Left lung (tissue), 10 donors: ENCODE results near the gene STIM2. TPM values are rescaled to one million over a fixed set of nuclear protein-coding genes. Genes with fewer than 3 reads are reported as not detected.

Source experiments
- ATAC-seq: fragments of 200-7000 bp; cut with Tn5 transposase; one replicate; pipeline ENCODE4 v1.9.1; 2020; ENCODE audit warnings: moderate library complexity
- DNase-seq, 4 donors: peaks; one replicate each; pipeline ENCODE4 v3.0.0-alpha.2; 2013 to 2020
- H3K27ac ChIP-seq, 2 donors: fragments of 200-600 bp; sonication (generic) in 1 of 2; one replicate each; pipeline versions ENCODE4 v1.5.0 to v1.8.0; 2020 to 2021
- H3K27me3 ChIP-seq, 2 donors: fragments of 200-600 bp; sonication (generic) in 1 of 2; one replicate each; pipeline versions ENCODE4 v1.5.0 to v1.8.0; 2020 to 2021
- H3K36me3 ChIP-seq, 2 donors: fragments of 200-600 bp; sonication (generic) in 1 of 2; one replicate each; pipeline versions ENCODE4 v1.5.0 to v1.8.0; 2020 to 2021
- H3K4me1 ChIP-seq, 2 donors: fragments of 200-600 bp; one replicate each; pipeline ENCODE4 v1.8.0; 2021
- H3K4me3 ChIP-seq, 2 donors: fragments of 200-600 bp; sonication (generic) in 1 of 2; one replicate each; pipeline versions ENCODE4 v1.5.0 to v1.8.0; 2020 to 2021; ENCODE audit warnings: mild to moderate bottlenecking in 1 of 2
- H3K9me3 ChIP-seq, 2 donors: fragments of 200-600 bp; sonication (generic) in 1 of 2; one replicate each; pipeline versions ENCODE4 v1.5.0 to v1.8.0; 2020 to 2021
- CTCF ChIP-seq, 2 donors: fragments of 200-600 bp; sonication (generic) in 1 of 2; IDR thresholded peaks; one replicate each; pipeline versions ENCODE4 v1.5.0 to v1.8.0; 2021; ENCODE audit warnings: antibody characterized with exemption in 2 of 2
- intact Hi-C, 2 donors: fragments of 100-400 bp; cut with DNase I; formaldehyde crosslinking; loops; one replicate each; pipeline versions ENCODE4 v1.11.2 to v1.14.2; 2022
- polyA plus RNA-seq, 6 donors: library from polyadenylated mRNA; unstranded; fragments of 120-200 nt; gene quantifications; one replicate each; pipeline ENCODE4 v1.2.1, GENCODE V29; 2013; ENCODE audit not compliant: insufficient read length in 6 of 6
- total RNA-seq, 2 donors: library from RNA; stranded (reverse); fragmentation: NEBNext Ultra II Directional; extraction: Animal tissue kit (Norgen Biotek cat#: 25700); gene quantifications; one replicate each; pipeline ENCODE4 v1.2.1, GENCODE V29; 2021
- donor health status: DM: no; HTN: yes; CAD: no.
- donor health status: DM: no; HTN: no; CAD: no.

Gene STIM2
- total and polyA plus RNA-seq, 8 donors, result 29.1 to 62.7 (median 53.2) TPM

DNA sequence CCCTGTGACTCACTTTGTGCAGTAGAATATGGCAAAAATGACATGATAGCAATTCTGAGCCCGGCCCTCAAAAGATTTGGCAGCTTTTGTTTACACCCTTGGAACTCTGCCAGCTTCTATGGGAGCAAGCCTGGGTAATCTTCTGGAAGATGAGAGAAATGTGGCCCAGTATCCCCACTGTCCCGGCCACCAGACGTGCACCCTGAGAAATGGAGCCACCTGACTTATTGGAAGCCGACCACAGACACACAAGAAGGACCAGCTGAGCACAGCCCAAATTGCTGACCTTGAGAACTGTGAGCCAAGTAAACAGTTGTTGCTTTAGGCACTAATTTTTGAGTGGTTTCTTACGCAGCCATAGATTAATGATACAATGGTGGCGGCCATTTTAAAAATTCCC, 197.0 kb downstream of the STIM2 start:
- no peaks in the 10 kb centered on the region for H3K4me1 ChIP-seq
- no peak for TF ChIP-seq CTCF (IDR thresholded peaks at IDR 0.05)
- intact Hi-C loops, result no loop called here
- ATAC-seq (no peak), DNase-seq (no peak)
- no peaks in the 10 kb centered on the region for H3K9me3 ChIP-seq
- no peak overlapping the region for H3K4me3 ChIP-seq
- H3K27me3 ChIP-seq, result peaks cover 0 to 4% of the 10 kb centered on the region in 2 donors
- no peaks in the 10 kb centered on the region for H3K36me3 ChIP-seq
- H3K27ac ChIP-seq, result no peak overlapping the region

DNA sequence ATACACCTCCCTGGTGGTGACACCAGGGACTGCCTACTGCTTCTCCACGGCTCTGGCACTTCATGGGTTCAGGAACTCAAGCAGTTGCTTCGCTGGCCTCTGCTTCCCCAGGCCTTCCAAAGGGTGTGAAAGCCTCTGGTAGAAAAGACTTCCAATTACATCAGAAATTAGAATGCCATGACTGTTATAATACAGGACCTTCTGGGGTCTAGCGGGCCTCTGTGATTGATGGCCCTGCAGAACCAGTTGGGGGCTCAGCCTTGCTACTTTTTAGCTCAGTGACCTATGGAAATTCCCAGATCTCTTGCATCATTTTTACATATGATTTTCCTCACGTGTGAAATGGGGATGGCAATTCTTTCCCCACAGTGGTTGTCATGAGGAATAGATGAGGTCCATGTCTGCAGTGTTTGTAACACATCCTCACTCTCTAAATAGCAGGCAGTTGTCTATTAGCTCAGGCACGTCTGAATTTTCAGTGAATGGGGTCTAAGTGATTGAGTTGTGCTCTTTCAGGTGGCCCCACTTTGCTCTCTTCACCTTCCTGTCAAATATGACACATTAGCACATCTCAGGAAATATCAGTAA, 198.3 kb downstream of the STIM2 start:
- H3K4me3 ChIP-seq, result no peak overlapping the region
- intact Hi-C loops, result no loop called here
- H3K27me3 ChIP-seq, result peaks cover 0 to 4% of the 10 kb centered on the region in 2 donors
- no peaks in the 10 kb centered on the region for H3K36me3 ChIP-seq
- DNase-seq (no peak), ATAC-seq (no peak)
- no peak for TF ChIP-seq CTCF (IDR thresholded peaks at IDR 0.05)
- no peaks in the 10 kb centered on the region for H3K9me3 ChIP-seq
- H3K4me1 ChIP-seq, result no peaks in the 10 kb centered on the region
- no peak overlapping the region for H3K27ac ChIP-seq

- ATAC-seq (no peak), DNase-seq (no peak)
- no peaks in the 10 kb centered on the region for H3K36me3 ChIP-seq
- H3K9me3 ChIP-seq, result no peaks in the 10 kb centered on the region
- H3K4me3 ChIP-seq, result no peak overlapping the region
- no peaks in the 10 kb centered on the region for H3K4me1 ChIP-seq
- H3K27ac ChIP-seq, result no peak overlapping the region
- peaks cover 0 to 4% of the 10 kb centered on the region in 2 donors for H3K27me3 ChIP-seq
- TF ChIP-seq CTCF (IDR thresholded peaks at IDR 0.05), result no peak
- intact Hi-C loops, result no loop called here
These were observed 198.8 kb downstream of the STIM2 start for GRCh38 chr4:27059446-27059845.

DNA sequence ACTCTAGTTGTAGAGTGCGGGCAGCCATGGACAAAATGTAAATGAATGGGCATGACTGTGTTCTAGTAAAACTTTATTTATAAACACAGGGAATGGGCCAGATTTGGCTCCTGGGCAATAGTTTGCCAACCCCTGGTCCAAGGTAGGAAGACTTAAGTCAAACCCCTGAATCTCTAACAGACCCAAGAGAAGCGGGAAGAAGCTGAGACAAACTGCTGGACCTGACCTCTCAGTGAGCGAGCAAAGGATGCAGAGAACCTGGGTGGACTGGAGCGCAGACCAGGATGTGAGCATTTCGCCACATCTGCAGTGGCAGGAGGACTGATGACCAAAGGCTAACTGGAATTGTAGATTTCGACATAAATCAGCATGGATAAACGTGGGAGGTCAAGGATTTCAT, 201.6 kb downstream of the STIM2 start:
- intact Hi-C loops, result no loop called here
- peaks cover 0 to 14% of the 10 kb centered on the region in 2 donors for H3K4me1 ChIP-seq
- ATAC-seq, result no peak
- no peak overlapping the region for H3K27ac ChIP-seq
- TF ChIP-seq CTCF (IDR thresholded peaks at IDR 0.05), result no peak
- H3K9me3 ChIP-seq, result no peaks in the 10 kb centered on the region
- H3K27me3 ChIP-seq, result peaks cover 0 to 4% of the 10 kb centered on the region in 2 donors
- DNase-seq, result no peak
- no peaks in the 10 kb centered on the region for H3K36me3 ChIP-seq
- no peak overlapping the region for H3K4me3 ChIP-seq

DNA sequence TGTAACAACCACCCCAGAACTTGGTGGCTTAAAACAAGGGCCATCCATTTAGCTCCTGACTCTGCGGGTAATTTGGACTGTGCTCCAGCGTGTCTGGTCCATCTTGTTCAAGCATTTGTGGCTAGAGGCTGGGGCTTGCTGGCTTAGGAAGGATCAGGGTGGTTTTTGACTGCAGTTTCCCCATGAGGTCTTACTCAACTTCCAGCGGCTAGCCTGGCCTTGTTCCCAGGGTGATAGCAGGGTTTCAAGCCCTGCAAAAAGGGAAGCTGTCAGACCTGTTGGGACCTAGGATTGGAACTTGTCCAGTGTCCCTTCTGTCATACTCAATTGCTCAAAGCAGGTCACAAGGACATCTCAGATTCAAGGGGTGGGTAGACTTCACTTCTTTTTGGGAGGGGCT, 205.9 kb downstream of the STIM2 start:
- Histone ChIP-seq H3K27ac (no peak overlapping the region), H3K4me1 (peaks cover 0 to 21% of the 10 kb centered on the region in 2 donors), H3K4me3 (no peak overlapping the region), H3K9me3 (no peaks in the 10 kb centered on the region), H3K27me3 (no peaks in the 10 kb centered on the region), H3K36me3 (no peaks in the 10 kb centered on the region)
- intact Hi-C loops, result no loop called here
- ATAC-seq, result peak; percentile 82
- no peak for TF ChIP-seq CTCF (IDR thresholded peaks at IDR 0.05)
- DNase-seq, result peak in 2 of 4 donors; percentile 30 to 79
